Stimulated activated naive CD8-positive, alpha-beta T cell treated with anti-CD3 and anti-CD28 coated beads, Interleukin-15, Interleukin-2, amounts not matched to agents 100 ng/mL and 50 ng/mL, for 24 hours (primary cell): ENCODE data around the gene PERM1.

Experiments
- H3K27ac Mint-ChIP-seq: one replicate; pipeline ENCODE4 v1.8.0; 2021; ENCODE audit warnings: mild to moderate bottlenecking, mixed read lengths
- H3K27me3 Mint-ChIP-seq: one replicate; pipeline ENCODE4 v1.8.0; 2021; ENCODE audit warnings: mixed read lengths
- H3K36me3 Mint-ChIP-seq: one replicate; pipeline ENCODE4 v1.8.0; 2021; ENCODE audit warnings: low read depth, mixed read lengths
- H3K4me1 Mint-ChIP-seq: one replicate; pipeline ENCODE4 v1.8.0; 2021; ENCODE audit warnings: low read depth, mixed read lengths
- H3K4me3 Mint-ChIP-seq: one replicate; pipeline ENCODE4 v1.8.0; 2021; ENCODE audit warnings: mild to moderate bottlenecking, mixed read lengths
- H3K9me3 Mint-ChIP-seq: one replicate; pipeline ENCODE4 v1.8.0; 2021; ENCODE audit warnings: mixed read lengths

The PERM1 gene

GRCh38 chr1:1005774-1006304, 23.9 kb upstream of the PERM1 start:
- Mint-ChIP-seq H3K36me3 (no peaks in the 10 kb centered on the region), H3K27ac (no peak overlapping the region), H3K9me3 (no peaks in the 10 kb centered on the region), H3K4me1 (peaks cover 14% of the 10 kb centered on the region), H3K4me3 (no peak overlapping the region), H3K27me3 (peaks cover 36% of the 10 kb centered on the region)

- H3K27me3 Mint-ChIP-seq = peaks cover 39% of the 10 kb centered on the region
These were observed 23.1 kb upstream of the PERM1 start for GRCh38 chr1:1004780-1005697.

GRCh38 chr1:1004420-1004779, 22.5 kb upstream of the PERM1 start:
- H3K27me3 Mint-ChIP-seq = peaks cover 39% of the 10 kb centered on the region
- H3K4me1 Mint-ChIP-seq = peaks cover 17% of the 10 kb centered on the region
- H3K27ac Mint-ChIP-seq = no peak overlapping the region
- no peaks in the 10 kb centered on the region for H3K9me3 Mint-ChIP-seq
- H3K36me3 Mint-ChIP-seq = no peaks in the 10 kb centered on the region
- no peak overlapping the region for H3K4me3 Mint-ChIP-seq

More at GRCh38 chr1:1004780-1005697, 23.1 kb upstream of the PERM1 start:
- H3K4me1 Mint-ChIP-seq = peaks cover 17% of the 10 kb centered on the region
- no peak overlapping the region for H3K27ac Mint-ChIP-seq
- H3K36me3 Mint-ChIP-seq = no peaks in the 10 kb centered on the region
- no peaks in the 10 kb centered on the region for H3K9me3 Mint-ChIP-seq
- H3K4me3 Mint-ChIP-seq = peak overlapping the region; percentile 6

- Mint-ChIP-seq H3K9me3 (no peaks in the 10 kb centered on the region), H3K4me1 (peaks cover 14% of the 10 kb centered on the region), H3K27me3 (peaks cover 36% of the 10 kb centered on the region), H3K36me3 (no peaks in the 10 kb centered on the region), H3K4me3 (no peak overlapping the region), H3K27ac (no peak overlapping the region)
These were observed 21.9 kb upstream of the PERM1 start for GRCh38 chr1:1003618-1004419.

- Mint-ChIP-seq H3K27me3 (peaks cover 34% of the 10 kb centered on the region), H3K4me3 (peak overlapping the region; percentile 77), H3K27ac (peak overlapping the region; percentile 88), H3K36me3 (no peaks in the 10 kb centered on the region), H3K9me3 (no peaks in the 10 kb centered on the region), H3K4me1 (peaks cover 14% of the 10 kb centered on the region)
These were observed 19.3 kb upstream of the PERM1 start for GRCh38 chr1:1001057-1001783.

- peak overlapping the region; percentile 77 for H3K4me3 Mint-ChIP-seq
- peak overlapping the region; percentile 88 for H3K27ac Mint-ChIP-seq
- peaks cover 18% of the 10 kb centered on the region for H3K4me1 Mint-ChIP-seq
- peaks cover 39% of the 10 kb centered on the region for H3K27me3 Mint-ChIP-seq
- no peaks in the 10 kb centered on the region for H3K36me3 Mint-ChIP-seq
- no peaks in the 10 kb centered on the region for H3K9me3 Mint-ChIP-seq
These were observed 18.6 kb upstream of the PERM1 start for GRCh38 chr1:1000357-1001056.

- Mint-ChIP-seq H3K9me3 (no peaks in the 10 kb centered on the region), H3K27me3 (peaks cover 40% of the 10 kb centered on the region), H3K4me3 (peak within 1 kb of the TSS; percentile 77), H3K4me1 (peaks cover 12% of the 10 kb centered on the region), H3K27ac (peak within 1 kb of the TSS; percentile 88), H3K36me3 (no peaks in the 10 kb centered on the region)
These were observed 17.9 kb upstream of the PERM1 start, which contains the start of gene HES4 for GRCh38 chr1:999725-1000356. Gene HES4, minus strand, starts transcription at chr1:1000097. Its CDS starts 124 bp downstream, at chr1:999973.

GRCh38 chr1:998995-999724, 17.3 kb upstream of the PERM1 start:
- no peak overlapping the region for H3K27ac Mint-ChIP-seq

GRCh38 chr1:998745-998994, 16.8 kb upstream of the PERM1 start:
- H3K4me1 Mint-ChIP-seq = peaks cover 8% of the 10 kb centered on the region
- H3K9me3 Mint-ChIP-seq = no peaks in the 10 kb centered on the region
- peaks cover 37% of the 10 kb centered on the region for H3K27me3 Mint-ChIP-seq
- no peak overlapping the region for H3K4me3 Mint-ChIP-seq
- no peaks in the 10 kb centered on the region for H3K36me3 Mint-ChIP-seq
- no peak overlapping the region for H3K27ac Mint-ChIP-seq

More at GRCh38 chr1:998995-999724, 17.3 kb upstream of the PERM1 start:
- H3K4me1 Mint-ChIP-seq = peaks cover 8% of the 10 kb centered on the region
- H3K27me3 Mint-ChIP-seq = peaks cover 38% of the 10 kb centered on the region
- no peaks in the 10 kb centered on the region for H3K9me3 Mint-ChIP-seq
- no peak overlapping the region for H3K4me3 Mint-ChIP-seq
- H3K36me3 Mint-ChIP-seq = no peaks in the 10 kb centered on the region

- Mint-ChIP-seq H3K4me3 (no peak overlapping the region), H3K36me3 (no peaks in the 10 kb centered on the region), H3K9me3 (no peaks in the 10 kb centered on the region), H3K4me1 (peaks cover 8% of the 10 kb centered on the region), H3K27ac (no peak overlapping the region), H3K27me3 (peaks cover 33% of the 10 kb centered on the region)
These were observed 16.3 kb upstream of the PERM1 start for GRCh38 chr1:997993-998744.

GRCh38 chr1:997713-997992, 15.8 kb upstream of the PERM1 start:
- H3K27me3 Mint-ChIP-seq = peaks cover 30% of the 10 kb centered on the region
- peaks cover 3% of the 10 kb centered on the region for H3K9me3 Mint-ChIP-seq
- H3K4me1 Mint-ChIP-seq = peaks cover 9% of the 10 kb centered on the region
- no peak overlapping the region for H3K27ac Mint-ChIP-seq
- no peaks in the 10 kb centered on the region for H3K36me3 Mint-ChIP-seq
- no peak overlapping the region for H3K4me3 Mint-ChIP-seq

- peaks cover 5% of the 10 kb centered on the region for H3K9me3 Mint-ChIP-seq
- H3K4me1 Mint-ChIP-seq = peaks cover 15% of the 10 kb centered on the region
- H3K27me3 Mint-ChIP-seq = peaks cover 28% of the 10 kb centered on the region
- H3K27ac Mint-ChIP-seq = no peak overlapping the region
- H3K4me3 Mint-ChIP-seq = no peak overlapping the region
- H3K36me3 Mint-ChIP-seq = peaks cover 3% of the 10 kb centered on the region
These were observed 15.2 kb upstream of the PERM1 start for GRCh38 chr1:996851-997712.
